K562 (cell line): ENCODE measurements around the gene HPSE2. TPM values are rescaled to one million over a fixed set of nuclear protein-coding genes. Genes with fewer than 3 reads are reported as not detected.

Experiments used
- TSHZ1 ChIP-seq: fragments of 250-450 bp; sonication (Bioruptor Pico); IDR thresholded peaks from 2 replicates; pipeline ENCODE4 v1.4.0; 2020; ENCODE audit warnings: mild to moderate bottlenecking, moderate library complexity
- ZBTB40 ChIP-seq, 2 experiments: fragments of 450-650 bp in 1 of 2; sonication (generic) in 1 of 2; formaldehyde crosslinking in 1 of 2; IDR thresholded peaks; 2 replicates each; pipeline versions ENCODE4 v1.7.1 to v1.9.0; 2016 to 2022; ENCODE audit warnings: inconsistent platforms in 1 of 2, mild to moderate bottlenecking in 1 of 2, missing genetic modification reagents in 1 of 2
- polyA plus RNA-seq, 8 experiments: library from polyadenylated mRNA; depleted of rRNA in 4 of 8; stranded (reverse) in 5 of 8; unstranded in 3 of 8; fragments of >200 nt; fragmentation: Nextera tagmentation in 2 of 8; fragmentation: Illumina TruSeq in 1 of 8; extraction: Ambion mirVana in 2 of 8; extraction: Trizol in 1 of 8; gene quantifications; 2 replicates each; pipeline versions ENCODE4 v1.2.1 to v1.2.3, GENCODE V29; 2011 to 2014; ENCODE audit warnings: inconsistent platforms in 1 of 8, missing spikeins in 1 of 8
- total RNA-seq, 7 experiments: library from RNA; depleted of rRNA in 6 of 7; stranded (reverse); fragments of >200 nt in 6 of 7; fragmentation: Illumina TruSeq in 2 of 7; extraction: Trizol in 2 of 7; gene quantifications; 2 replicates each; pipeline versions ENCODE4 v1.2.1 to v1.2.3, GENCODE V29; 2011 to 2021; ENCODE audit warnings: low replicate concordance in 1 of 7

The HPSE2 gene
- total and polyA plus RNA-seq, 9 of the 15 experiments (the other 6 are each of a cell fraction or from before 2014, with no cell fraction given): 0.03 to 0.10 (median 0.04) TPM; not detected in 2

- no peak for TF ChIP-seq TSHZ1 (CRISPR knock-in tag)
- TF ChIP-seq ZBTB40 (IDR thresholded peaks at IDR 0.05): no peak
- TF ChIP-seq ZBTB40 (CRISPR knock-in tag; IDR thresholded peaks at IDR 0.05): no peak
These were observed 111.3 kb downstream of the HPSE2 start (continued) for GRCh38 chr10:99124376-99124775.
